ENCODE measurements around the gene MED17. TPM values are rescaled to one million over a fixed set of nuclear protein-coding genes. Genes with fewer than 3 reads are reported as not detected.
"Not testable (repeated sequence)": the region's sequence is repeated elsewhere in the genome, so short reads cannot be mapped to it uniquely, and the experiment has no call there.

The MED17 gene
- 16.8 and 20.9 TPM in 2 replicates for total RNA-seq

DNA sequence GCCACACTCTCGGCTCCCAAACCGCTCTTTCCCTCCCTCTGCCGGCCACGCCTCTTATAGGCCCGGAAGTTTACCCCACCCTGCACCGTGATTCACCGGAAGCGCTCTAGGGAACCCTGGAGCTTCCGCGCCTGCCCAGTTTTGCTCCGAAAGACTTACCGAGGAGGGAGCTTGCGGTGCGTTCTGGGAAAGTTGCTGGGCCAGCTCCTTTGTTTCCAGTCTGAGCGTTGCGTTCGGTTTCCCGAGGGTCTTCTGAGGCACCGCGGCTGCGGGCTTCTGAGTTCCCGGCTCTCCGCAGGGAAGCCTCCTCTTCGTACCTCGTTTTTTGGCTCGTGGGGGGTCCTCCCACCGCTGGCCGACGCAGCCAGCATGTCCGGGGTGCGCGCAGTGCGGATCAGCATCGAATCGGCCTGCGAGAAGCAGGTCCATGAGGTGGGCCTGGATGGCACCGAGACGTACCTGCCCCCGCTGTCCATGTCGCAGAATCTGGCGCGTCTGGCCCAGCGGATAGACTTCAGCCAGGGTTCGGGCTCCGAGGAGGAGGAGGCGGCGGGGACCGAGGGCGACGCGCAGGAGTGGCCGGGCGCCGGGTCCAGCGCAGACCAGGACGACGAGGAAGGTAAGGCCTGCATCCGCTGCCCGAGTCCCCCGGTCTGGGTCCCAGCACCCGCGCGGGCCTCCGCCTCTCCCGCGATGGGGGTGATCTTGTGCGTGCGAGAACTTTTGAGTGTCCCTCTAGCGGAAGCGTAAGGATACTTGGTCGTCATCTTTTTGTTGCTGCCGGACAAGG, at the start of gene MED17:
MED17 (plus strand) TSS at position 138 of the 790 bp plus-strand sequence; CDS start at position 370, 232 bp downstream.
- DNase-seq (ENCODE audit: low read depth in 2 of 2): peak; percentile 85 to 94

GRCh38 chr11:93734427-93735222, 49.5 kb upstream of the MED17 start:
- no peak for DNase-seq (ENCODE audit: low read depth in 2 of 2)

DNA sequence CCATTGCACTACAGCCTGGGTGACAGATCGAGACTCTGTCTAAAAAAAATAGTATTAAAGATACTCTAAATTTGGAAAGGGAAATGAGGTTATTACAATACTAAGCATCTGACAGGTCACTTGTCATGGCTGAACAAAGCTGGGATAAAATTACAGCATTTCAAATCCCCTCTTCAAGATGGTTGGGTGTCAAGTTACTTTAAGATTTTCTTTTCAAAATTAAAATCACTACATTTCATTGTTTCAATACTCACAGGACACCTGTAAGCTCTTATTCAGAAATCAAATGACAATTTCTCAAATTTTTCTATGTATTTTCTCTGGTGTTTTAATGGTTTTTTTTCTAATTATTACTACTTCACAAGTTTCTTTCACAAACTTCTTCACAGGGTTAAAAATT, 48.5 kb upstream of the MED17 start:
- DNase-seq (ENCODE audit: low read depth in 2 of 2): no peak

- no peak for DNase-seq (ENCODE audit: low read depth in 2 of 2)
Measured at GRCh38 chr11:93736129-93736528, 48.0 kb upstream of the MED17 start.

- DNase-seq (ENCODE audit: low read depth in 2 of 2): peak in 1 of 2 donors; percentile 52
Measured at GRCh38 chr11:93737904-93738612, 46.0 kb upstream of the MED17 start.

GRCh38 chr11:93738647-93739081, 45.4 kb upstream of the MED17 start:
- DNase-seq (ENCODE audit: low read depth in 2 of 2): peak in 1 of 2 donors; percentile 12

- peak in 1 of 2 donors; percentile 21 for DNase-seq (ENCODE audit: low read depth in 2 of 2)
Measured at GRCh38 chr11:93740031-93740729, 43.9 kb upstream of the MED17 start.

- DNase-seq (ENCODE audit: low read depth in 2 of 2): peak in 1 of 2 donors; percentile 73
Measured at GRCh38 chr11:93740730-93741093, 43.4 kb upstream of the MED17 start.

- DNase-seq (ENCODE audit: low read depth in 2 of 2): peak; percentile 95 to 98
Measured at GRCh38 chr11:93741094-93741881, 42.8 kb upstream of the MED17 start, which contains the start of the genes C11orf54 and TAF1D. Gene C11orf54 (plus strand): TSS chr11:93741672. CDS start chr11:93747394, 5,722 bp downstream. Gene TAF1D (minus strand): TSS chr11:93741495. CDS start chr11:93739304, 2,191 bp downstream.

- DNase-seq (ENCODE audit: low read depth in 2 of 2): peak; percentile 61 to 75
Measured at GRCh38 chr11:93741882-93742226, 42.2 kb upstream of the MED17 start.

GRCh38 chr11:93743291-93743690, 40.8 kb upstream of the MED17 start:
- no peak for DNase-seq (ENCODE audit: low read depth in 2 of 2)

DNA sequence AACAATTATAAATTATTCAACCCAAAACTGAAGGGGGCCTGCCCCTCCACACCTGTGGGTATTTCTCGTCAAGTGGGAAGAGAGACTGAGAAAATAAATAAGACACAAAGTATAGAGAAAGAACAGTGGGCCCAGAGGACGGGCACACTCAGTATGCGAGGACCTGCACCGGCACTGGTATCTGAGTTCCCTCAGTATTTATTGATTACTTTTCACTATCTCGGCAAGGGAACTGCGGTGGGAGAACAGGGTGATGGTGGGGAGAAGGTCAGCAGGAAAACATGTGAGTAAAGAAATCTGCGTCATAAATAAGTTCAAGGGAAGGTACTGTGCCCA, 39.4 kb upstream of the MED17 start:
- no peak for DNase-seq (ENCODE audit: low read depth in 2 of 2)

- DNase-seq (ENCODE audit: low read depth in 2 of 2): not testable (repeated sequence)
Measured at GRCh38 chr11:93745005-93745755, 38.9 kb upstream of the MED17 start.

- DNase-seq (ENCODE audit: low read depth in 2 of 2): no peak
Measured at GRCh38 chr11:93746101-93746500, 38.0 kb upstream of the MED17 start.

DNA sequence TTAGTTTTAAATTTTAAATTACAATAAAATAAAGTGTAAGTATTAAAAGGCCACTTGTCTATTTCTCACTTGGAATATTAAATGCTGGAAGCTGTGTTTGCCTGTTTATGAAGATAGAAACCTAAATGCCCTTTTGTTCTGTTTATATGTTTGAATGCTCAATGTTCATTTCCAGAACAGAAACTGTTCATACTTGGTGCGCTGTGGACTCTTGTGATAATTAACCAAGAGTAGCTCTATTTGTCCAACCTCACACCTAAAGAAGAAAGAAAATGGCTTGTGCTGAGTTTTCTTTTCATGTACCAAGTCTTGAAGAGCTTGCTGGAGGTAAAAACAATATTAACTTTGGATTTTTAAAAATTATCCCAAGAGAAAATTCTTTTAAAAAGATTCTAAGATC, 37.0 kb upstream of the MED17 start:
- DNase-seq (ENCODE audit: low read depth in 2 of 2): no peak

DNA sequence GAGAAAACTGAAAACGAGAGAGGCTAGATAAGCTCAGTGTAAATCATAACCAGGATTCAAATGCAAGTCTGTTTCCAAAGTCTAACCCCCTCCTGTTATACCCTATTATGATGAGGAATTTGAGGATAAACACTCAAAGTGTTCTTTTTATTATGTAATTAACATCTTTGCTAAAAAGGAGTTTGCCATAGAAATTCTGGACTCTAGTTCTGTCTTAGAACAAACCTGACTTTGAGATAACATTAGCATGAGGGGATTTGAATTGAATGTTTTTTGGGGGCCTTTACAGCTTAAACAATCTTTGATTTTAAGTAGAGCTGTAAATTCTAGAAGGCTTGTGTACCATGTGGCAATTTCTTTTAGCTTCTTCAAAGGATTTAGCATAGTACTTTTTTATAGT, 33.1 kb upstream of the MED17 start:
- DNase-seq (ENCODE audit: low read depth in 2 of 2): no peak

DNA sequence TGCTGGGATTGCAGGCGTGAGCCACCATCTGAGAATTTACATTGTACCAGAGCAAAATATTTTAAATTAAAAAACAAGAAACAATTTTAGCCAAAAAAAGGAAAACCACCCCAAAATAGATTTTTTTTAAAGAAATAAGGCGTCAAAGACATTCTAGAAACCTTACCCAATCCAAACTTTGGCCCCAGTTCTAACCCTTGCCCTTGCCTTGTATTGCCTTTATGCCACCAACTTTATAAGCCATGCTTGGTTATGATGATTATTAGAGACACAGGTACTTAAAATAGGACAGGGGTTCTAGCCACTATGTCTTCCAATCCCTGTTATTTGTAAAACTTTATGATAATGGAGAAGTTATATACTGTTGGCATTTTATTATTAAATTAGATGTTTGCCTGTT, 30.8 kb upstream of the MED17 start:
- no peak for DNase-seq (ENCODE audit: low read depth in 2 of 2)

DNA sequence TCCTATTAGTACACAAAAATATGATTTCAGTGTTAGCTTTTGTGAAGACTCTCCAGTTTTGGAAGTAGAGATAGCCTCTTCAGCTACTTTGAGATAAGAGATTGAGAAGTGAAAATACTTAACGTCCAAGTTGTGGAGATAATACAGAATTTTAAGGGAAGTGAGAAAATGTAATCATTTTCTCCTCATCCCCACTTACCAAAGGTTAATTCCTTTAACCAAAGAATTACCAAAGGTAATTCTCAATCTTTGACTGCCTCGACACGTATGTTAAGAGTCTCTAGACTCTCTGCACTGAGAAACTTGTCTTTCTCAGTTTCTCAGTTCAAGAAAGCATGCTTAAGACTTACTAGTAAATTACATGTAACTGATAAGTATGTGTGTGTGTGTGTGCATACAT, 27.3 kb upstream of the MED17 start:
- DNase-seq (ENCODE audit: low read depth in 2 of 2): no peak

GRCh38 chr11:93757301-93757700, 26.8 kb upstream of the MED17 start:
- no peak for DNase-seq (ENCODE audit: low read depth in 2 of 2)
